ENCODE data around the gene ULK4.

DNA sequence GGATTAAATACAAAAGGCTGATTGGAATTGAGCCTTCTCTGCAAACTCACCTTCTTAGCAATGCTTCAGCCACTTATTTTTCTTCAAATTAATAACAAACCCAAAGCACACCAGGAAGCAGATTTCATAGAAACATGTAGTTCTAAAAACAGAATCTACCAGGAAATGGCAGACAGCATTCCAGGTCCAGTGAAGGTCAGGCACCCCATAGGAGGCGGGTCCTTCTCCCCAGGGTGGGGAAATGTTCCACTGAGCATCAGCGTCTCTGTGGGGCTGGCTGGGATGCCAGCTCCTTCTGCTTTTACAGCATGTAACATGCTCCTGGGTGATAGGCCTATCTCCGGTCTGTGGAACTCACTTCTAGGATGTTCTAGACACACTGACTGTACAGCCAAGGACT is 713.4 kb downstream of the ULK4 start:
- TF ChIP-seq POLR2A (IDR thresholded peaks at IDR 0.05; ENCODE audit: extremely low read depth, insufficient read length), result no peak
- TF ChIP-seq, protein P1, sequence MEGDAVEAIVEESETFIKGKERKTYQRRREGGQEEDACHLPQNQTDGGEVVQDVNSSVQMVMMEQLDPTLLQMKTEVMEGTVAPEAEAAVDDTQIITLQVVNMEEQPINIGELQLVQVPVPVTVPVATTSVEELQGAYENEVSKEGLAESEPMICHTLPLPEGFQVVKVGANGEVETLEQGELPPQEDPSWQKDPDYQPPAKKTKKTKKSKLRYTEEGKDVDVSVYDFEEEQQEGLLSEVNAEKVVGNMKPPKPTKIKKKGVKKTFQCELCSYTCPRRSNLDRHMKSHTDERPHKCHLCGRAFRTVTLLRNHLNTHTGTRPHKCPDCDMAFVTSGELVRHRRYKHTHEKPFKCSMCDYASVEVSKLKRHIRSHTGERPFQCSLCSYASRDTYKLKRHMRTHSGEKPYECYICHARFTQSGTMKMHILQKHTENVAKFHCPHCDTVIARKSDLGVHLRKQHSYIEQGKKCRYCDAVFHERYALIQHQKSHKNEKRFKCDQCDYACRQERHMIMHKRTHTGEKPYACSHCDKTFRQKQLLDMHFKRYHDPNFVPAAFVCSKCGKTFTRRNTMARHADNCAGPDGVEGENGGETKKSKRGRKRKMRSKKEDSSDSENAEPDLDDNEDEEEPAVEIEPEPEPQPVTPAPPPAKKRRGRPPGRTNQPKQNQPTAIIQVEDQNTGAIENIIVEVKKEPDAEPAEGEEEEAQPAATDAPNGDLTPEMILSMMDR (IDR thresholded peaks at IDR 0.05; ENCODE audit: low read depth, low read length), result no peak

Data from NB4 (cell line).